Neural progenitor cell (in vitro differentiated cells): ENCODE data around the gene EFCAB11. TPM values are rescaled to one million over a fixed set of nuclear protein-coding genes. Genes with fewer than 3 reads are reported as not detected.
A peak's percentile ranks its signal among the peaks of the same experiment; 100 is the strongest.

Source experiments
- DNase-seq: peaks from one replicate; pipeline ENCODE4 v3.0.0-alpha.2; 2016; ENCODE audit warnings: low spot score
- H2AFZ ChIP-seq: fragments of 200-600 bp; sonication (generic); replicated peaks from 2 replicates; pipeline ENCODE4 v1.6.1; 2016; ENCODE audit warnings: antibody characterized with exemption
- H3F3A ChIP-seq: fragments of 200-600 bp; sonication (generic); 2 replicates; pipeline ENCODE4 v1.6.1; 2016; ENCODE audit warnings: antibody characterized with exemption, low read depth
- H3K27ac ChIP-seq: fragments of 200-600 bp; sonication (generic); 2 replicates; pipeline ENCODE4 v1.5.1; 2016; ENCODE audit warnings: mild to moderate bottlenecking
- H3K27me3 ChIP-seq: fragments of 200-600 bp; sonication (generic); 2 replicates; pipeline ENCODE4 v1.6.1; 2016; ENCODE audit warnings: mild to moderate bottlenecking, moderate library complexity
- H3K36me3 ChIP-seq: fragments of 200-600 bp; sonication (generic); 2 replicates; pipeline ENCODE4 v1.5.1; 2016
- H3K4me1 ChIP-seq: fragments of 200-600 bp; sonication (generic); 2 replicates; pipeline ENCODE4 v1.6.1; 2016; ENCODE audit warnings: mixed run types
- H3K4me2 ChIP-seq: fragments of 200-600 bp; sonication (generic); 2 replicates; pipeline ENCODE4 v1.6.1; 2016
- H3K4me3 ChIP-seq: fragments of 200-600 bp; sonication (generic); 2 replicates; pipeline ENCODE4 v1.5.1; 2016
- H3K79me2 ChIP-seq: fragments of 200-600 bp; sonication (generic); 2 replicates; pipeline ENCODE4 v1.6.1; 2016; ENCODE audit warnings: low read depth
- H3K9ac ChIP-seq: fragments of 200-600 bp; sonication (generic); 2 replicates; pipeline ENCODE4 v1.6.1; 2016
- H3K9me3 ChIP-seq: fragments of 200-600 bp; sonication (generic); 2 replicates; pipeline ENCODE4 v1.5.1; 2016; ENCODE audit warnings: low read depth
- H4K20me1 ChIP-seq: fragments of 200-600 bp; sonication (generic); 2 replicates; pipeline ENCODE4 v1.6.1; 2016; ENCODE audit warnings: low read depth
- H3K27ac Mint-ChIP-seq: 3 replicates; pipeline ENCODE4 v1.8.0; 2021; ENCODE audit warnings: mixed read lengths
- H3K27me3 Mint-ChIP-seq: 2 replicates; pipeline ENCODE4 v1.8.0; 2022; ENCODE audit warnings: low read depth, mild to moderate bottlenecking, inconsistent platforms, moderate library complexity, mixed read lengths; ENCODE audit not compliant: insufficient read depth
- H3K36me3 Mint-ChIP-seq: 3 replicates; pipeline ENCODE4 v1.8.0; 2021; ENCODE audit warnings: mixed read lengths
- H3K4me1 Mint-ChIP-seq: 3 replicates; pipeline ENCODE4 v1.8.0; 2021; ENCODE audit warnings: mixed read lengths
- H3K4me3 Mint-ChIP-seq: 3 replicates; pipeline ENCODE4 v1.8.0; 2021; ENCODE audit warnings: mild to moderate bottlenecking, moderate library complexity, mixed read lengths
- H3K9me3 Mint-ChIP-seq: 3 replicates; pipeline ENCODE4 v1.8.0; 2020; ENCODE audit warnings: mixed read lengths
- CTCF ChIP-seq: fragments of 200-600 bp; sonication (generic); IDR thresholded peaks from 2 replicates; pipeline ENCODE4 v1.5.1; 2017; ENCODE audit warnings: antibody characterized with exemption, mild to moderate bottlenecking
- EZH2 ChIP-seq: fragments of 200-600 bp; sonication (generic); IDR thresholded peaks from 2 replicates; pipeline ENCODE4 v1.6.1; 2017; ENCODE audit warnings: antibody characterized with exemption, mild to moderate bottlenecking, moderate library complexity
- EZH2phosphoT487 ChIP-seq: fragments of 200-600 bp; sonication (generic); IDR thresholded peaks from 2 replicates; pipeline ENCODE4 v1.6.1; 2017; ENCODE audit warnings: antibody characterized with exemption
- total RNA-seq: library from RNA; depleted of rRNA; stranded (reverse); fragments of >200 nt; gene quantifications from 2 replicates; pipeline ENCODE4 v1.2.3, GENCODE V29; 2015; ENCODE audit warnings: low replicate concordance

The EFCAB11 gene
- total RNA-seq, 1 donor from 2014 or later, result 27.6 TPM

- H3K27me3 ChIP-seq, result no peaks in the 10 kb centered on the region
- no peaks in the 10 kb centered on the region for H3K9me3 ChIP-seq
- no peaks in the 10 kb centered on the region for H3K9me3 Mint-ChIP-seq
- TF ChIP-seq EZH2 (no peak), EZH2phosphoT487 (no peak), CTCF (no peak)
- peak overlapping the region; percentile 98 for H3K27ac Mint-ChIP-seq
- H3K36me3 Mint-ChIP-seq, result peaks cover 5% of the 10 kb centered on the region
- H3K4me3 Mint-ChIP-seq, result peak overlapping the region; percentile 37
- peaks cover 9% of the 10 kb centered on the region for H3K4me1 ChIP-seq
- peak overlapping the region; percentile 8 for H2AFZ ChIP-seq
- DNase-seq, result peak; percentile 21
- no peaks in the 10 kb centered on the region for H3K79me2 ChIP-seq
- H3K27ac ChIP-seq, result no peak overlapping the region
- H3K9ac ChIP-seq, result no peak overlapping the region
- no peaks in the 10 kb centered on the region for H3K36me3 ChIP-seq
- H3K4me2 ChIP-seq, result peak overlapping the region; percentile 22
- H3F3A ChIP-seq, result peaks cover 15% of the 10 kb centered on the region
- no peak overlapping the region for H3K4me3 ChIP-seq
- peaks cover 2% of the 10 kb centered on the region for H3K27me3 Mint-ChIP-seq
- no peaks in the 10 kb centered on the region for H4K20me1 ChIP-seq
- H3K4me1 Mint-ChIP-seq, result peaks cover 45% of the 10 kb centered on the region
Observed at GRCh38 chr14:89911010-89911919, 43.3 kb downstream of the EFCAB11 start.

GRCh38 chr14:89910691-89911009 is 43.9 kb downstream of the EFCAB11 start:
- H3K9me3 ChIP-seq, result no peaks in the 10 kb centered on the region
- peak overlapping the region; percentile 23 for H3K27ac Mint-ChIP-seq
- H2AFZ ChIP-seq, result no peak overlapping the region
- H3K79me2 ChIP-seq, result no peaks in the 10 kb centered on the region
- peaks cover 9% of the 10 kb centered on the region for H3K4me1 ChIP-seq
- H3K36me3 ChIP-seq, result no peaks in the 10 kb centered on the region
- peak overlapping the region; percentile 0 for H3K4me3 Mint-ChIP-seq
- no peak for DNase-seq
- H4K20me1 ChIP-seq, result no peaks in the 10 kb centered on the region
- H3K27ac ChIP-seq, result no peak overlapping the region
- H3K36me3 Mint-ChIP-seq, result peaks cover 5% of the 10 kb centered on the region
- peaks cover 45% of the 10 kb centered on the region for H3K4me1 Mint-ChIP-seq
- H3K9ac ChIP-seq, result no peak overlapping the region
- TF ChIP-seq CTCF (no peak), EZH2phosphoT487 (no peak), EZH2 (no peak)
- H3F3A ChIP-seq, result peaks cover 15% of the 10 kb centered on the region
- no peak overlapping the region for H3K4me3 ChIP-seq
- peaks cover 2% of the 10 kb centered on the region for H3K27me3 Mint-ChIP-seq
- no peaks in the 10 kb centered on the region for H3K27me3 ChIP-seq
- no peaks in the 10 kb centered on the region for H3K9me3 Mint-ChIP-seq
- peak overlapping the region; percentile 22 for H3K4me2 ChIP-seq

GRCh38 chr14:89909586-89909985 is 44.9 kb downstream of the EFCAB11 start:
- no peaks in the 10 kb centered on the region for H4K20me1 ChIP-seq
- H3K4me1 Mint-ChIP-seq, result peaks cover 40% of the 10 kb centered on the region
- no peak overlapping the region for H3K4me3 Mint-ChIP-seq
- peaks cover 15% of the 10 kb centered on the region for H3F3A ChIP-seq
- no peak overlapping the region for H2AFZ ChIP-seq
- peaks cover 9% of the 10 kb centered on the region for H3K4me1 ChIP-seq
- peaks cover 5% of the 10 kb centered on the region for H3K36me3 Mint-ChIP-seq
- no peak overlapping the region for H3K27ac ChIP-seq
- no peaks in the 10 kb centered on the region for H3K9me3 ChIP-seq
- H3K4me3 ChIP-seq, result no peak overlapping the region
- no peak overlapping the region for H3K27ac Mint-ChIP-seq
- H3K79me2 ChIP-seq, result no peaks in the 10 kb centered on the region
- TF ChIP-seq CTCF, result no peak
- TF ChIP-seq EZH2phosphoT487, result no peak
- no peak for TF ChIP-seq EZH2
- no peaks in the 10 kb centered on the region for H3K27me3 ChIP-seq
- H3K9me3 Mint-ChIP-seq, result no peaks in the 10 kb centered on the region
- DNase-seq, result no peak
- H3K27me3 Mint-ChIP-seq, result peaks cover 2% of the 10 kb centered on the region
- H3K9ac ChIP-seq, result no peak overlapping the region
- H3K36me3 ChIP-seq, result no peaks in the 10 kb centered on the region
- no peak overlapping the region for H3K4me2 ChIP-seq
